Kidney tubule cell (primary cell): ENCODE results near the gene KAZN.

Source experiments
- DNase-seq: peaks from one replicate; pipeline ENCODE4 v3.0.0-alpha.2; 2018; ENCODE audit warnings: low spot score

KAZN gene

DNA sequence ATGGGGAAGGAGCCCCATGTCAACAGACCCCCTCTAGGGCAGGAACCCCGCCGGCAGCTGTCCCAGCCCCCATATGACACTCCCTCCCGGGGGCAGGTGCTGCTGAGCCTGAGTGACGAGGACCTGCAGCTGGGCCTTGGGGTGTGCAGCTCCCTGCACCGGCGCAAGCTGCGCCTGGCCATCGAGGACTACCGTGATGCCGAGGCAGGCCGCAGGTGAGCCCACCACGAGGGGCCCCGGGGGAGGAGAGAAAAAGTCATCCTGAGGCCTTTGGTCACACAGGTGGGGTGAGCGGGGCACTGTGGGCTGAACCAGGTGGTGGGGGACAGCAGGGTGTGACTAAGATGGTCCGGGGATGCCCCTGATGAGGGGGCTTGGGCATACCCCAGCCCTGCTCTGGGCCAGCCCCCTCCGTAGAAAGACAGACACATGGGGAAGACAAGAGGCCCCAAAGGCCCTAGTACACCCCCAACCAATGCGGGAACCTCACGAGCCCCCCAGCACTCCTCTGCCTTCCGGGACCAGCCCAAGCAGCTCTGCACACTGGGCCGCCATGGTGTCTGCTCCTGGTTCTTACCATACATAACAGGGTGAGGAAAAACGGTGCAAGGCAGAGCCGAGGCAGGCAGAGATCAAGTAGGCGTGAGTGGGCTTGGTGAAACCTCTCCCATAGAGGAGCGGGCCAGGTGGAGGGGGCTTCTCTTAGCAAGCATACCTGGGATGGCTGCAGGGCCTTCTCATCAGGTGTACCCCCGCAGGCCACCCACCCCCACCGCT lies 496.4 kb downstream of the KAZN start:
- DNase-seq = no peak

DNA sequence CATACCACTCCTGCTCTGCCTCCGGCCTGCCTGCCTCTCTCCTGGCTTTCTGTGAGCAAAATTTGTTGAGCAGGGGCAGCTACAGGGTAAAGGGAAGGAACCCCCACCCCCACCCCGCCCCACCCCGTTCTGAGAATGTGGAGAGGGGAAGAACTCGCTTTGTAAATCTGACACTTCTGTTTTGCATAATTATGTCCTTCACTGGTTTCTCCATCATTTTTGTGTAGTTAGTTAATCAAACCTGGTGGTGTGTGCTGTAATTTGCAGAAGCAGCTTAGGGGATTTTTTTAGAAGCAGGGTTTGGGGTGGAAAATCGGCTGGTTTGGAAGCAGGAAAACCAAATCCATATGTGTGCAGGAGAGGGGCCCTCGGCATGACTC lies 497.0 kb downstream of the KAZN start:
- no peak for DNase-seq

DNA sequence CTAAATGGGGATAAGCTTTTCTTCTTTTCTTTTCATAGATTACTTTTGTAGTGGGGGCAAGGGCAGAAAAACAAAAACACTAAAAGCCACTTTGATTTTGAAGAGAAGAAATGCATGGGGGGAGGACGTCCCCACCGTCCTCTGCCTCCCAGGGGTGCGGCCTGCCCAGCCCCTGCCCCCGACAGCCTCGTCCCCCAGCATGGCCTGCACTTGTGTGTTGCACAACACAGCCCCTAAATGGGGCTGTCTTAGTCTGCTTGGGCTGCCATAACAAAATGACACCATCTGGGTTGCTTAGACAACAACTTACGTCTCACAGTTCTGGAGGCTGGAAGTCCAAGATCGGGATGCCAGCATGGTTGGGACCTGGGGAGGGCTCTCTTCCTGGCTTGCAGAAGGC lies 497.8 kb downstream of the KAZN start:
- no peak for DNase-seq

DNA sequence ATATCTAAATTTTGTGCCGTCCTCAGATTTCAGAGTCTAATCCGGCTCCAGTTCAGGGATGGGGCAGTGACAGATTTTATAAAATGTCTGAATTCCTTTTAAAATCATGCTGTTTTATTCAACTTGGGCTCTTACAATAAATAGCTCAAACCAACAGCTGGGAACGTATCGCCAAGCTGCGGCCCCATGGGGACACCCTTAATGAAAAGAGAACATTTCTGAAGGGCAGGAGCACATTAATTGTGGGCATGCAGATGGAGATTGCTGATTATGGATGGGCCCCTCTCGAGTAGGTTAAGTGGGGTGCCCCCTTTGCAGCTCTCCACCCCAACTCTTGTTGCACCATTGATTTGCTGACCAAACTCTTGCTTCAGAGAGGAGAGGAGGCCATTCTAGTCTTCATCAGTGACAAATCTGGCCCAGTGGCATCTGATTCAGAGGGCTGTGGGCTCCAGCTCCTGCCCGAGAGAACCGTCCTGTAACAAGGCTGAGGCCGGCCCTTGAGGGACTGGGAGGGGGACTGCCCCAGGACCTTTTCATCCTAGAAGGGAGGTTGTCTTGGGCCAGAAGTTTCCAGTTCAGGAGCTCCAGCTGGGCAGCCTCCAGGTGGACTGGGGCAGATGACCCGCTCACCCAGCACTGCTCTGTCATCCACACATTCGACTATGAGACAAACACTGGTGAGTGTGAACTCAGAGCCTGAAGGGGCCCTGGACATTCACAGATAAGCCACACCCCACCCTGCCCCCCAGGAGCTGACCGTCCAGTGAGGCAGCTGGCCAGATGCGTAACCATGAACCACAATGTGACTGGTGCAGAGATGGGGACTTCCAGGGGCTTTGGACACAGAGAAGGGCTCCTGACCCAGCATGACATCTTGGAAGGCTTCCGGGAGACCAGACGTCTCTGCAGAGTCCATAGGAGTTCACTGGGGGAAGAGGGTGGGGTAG lies 500.0 kb downstream of the KAZN start:
- DNase-seq = no peak

DNA sequence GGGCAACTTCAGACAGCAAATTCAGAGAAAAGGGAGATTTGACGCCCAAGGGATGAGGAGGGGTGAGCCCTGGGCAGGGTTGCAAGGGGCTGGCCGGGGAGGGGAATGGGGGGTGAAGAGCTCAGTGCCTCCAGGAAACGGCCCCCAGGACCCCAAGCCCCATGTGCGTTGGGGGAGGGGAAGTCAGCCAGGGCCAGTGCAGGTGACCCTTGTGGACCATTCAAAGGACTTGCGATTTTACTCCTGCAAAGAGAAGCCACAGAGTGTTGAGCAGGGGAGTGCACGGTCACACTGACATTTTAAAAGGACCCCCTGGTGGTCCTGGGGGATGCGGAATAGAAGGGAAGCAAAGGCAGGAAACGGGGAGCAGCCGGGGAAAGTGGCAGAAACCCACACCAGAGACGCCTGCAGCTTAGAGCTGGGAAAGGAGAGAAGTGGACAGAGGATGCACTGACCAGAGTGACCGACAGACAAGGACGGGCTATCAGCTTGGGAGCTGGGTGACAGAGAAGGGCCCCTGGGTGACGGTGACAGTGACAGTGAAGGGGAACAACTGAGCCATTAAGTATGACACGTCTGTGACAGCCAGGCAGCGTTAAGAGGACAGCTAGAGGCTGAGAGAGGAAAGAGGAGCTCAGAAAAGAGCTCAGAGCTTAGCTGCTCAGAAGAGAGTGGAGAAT lies 501.1 kb downstream of the KAZN start:
- no peak for DNase-seq

DNA sequence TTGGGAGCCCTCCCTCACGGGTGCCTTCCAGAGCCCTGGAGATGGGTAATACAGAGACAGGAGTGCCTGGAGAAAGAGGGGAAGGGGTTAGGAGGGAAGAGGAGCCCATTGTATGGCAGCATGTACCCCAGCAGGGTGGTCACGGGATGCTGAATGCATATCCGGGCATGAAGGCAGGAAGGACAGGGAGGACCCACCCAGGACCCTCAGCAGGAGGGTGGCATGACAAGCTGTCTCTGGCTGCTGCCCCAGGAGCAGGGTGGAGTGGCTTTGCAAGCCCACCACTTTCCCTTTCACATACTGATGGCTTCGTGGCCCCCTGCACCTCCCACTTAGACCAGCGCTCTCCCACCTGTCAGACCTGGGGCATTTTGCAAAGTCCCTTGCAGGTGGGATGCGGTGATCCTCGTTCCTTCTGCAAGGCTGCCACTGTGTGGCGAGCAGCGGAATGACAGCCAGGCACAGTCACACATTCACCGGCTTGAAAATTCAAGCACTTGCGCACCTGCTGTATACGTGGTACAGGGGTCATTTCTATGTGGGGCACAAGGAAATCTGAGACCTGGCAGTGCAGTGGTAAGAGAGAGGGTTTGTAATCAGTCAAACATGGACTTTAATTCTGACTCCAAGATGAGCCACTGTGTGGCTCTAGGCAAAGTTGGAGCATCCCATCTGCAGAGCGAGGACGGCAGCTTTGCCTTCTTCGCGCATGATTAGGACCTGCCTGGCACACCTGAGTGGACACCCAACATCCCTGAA lies 501.8 kb downstream of the KAZN start:
- DNase-seq = peak; percentile 69

DNA sequence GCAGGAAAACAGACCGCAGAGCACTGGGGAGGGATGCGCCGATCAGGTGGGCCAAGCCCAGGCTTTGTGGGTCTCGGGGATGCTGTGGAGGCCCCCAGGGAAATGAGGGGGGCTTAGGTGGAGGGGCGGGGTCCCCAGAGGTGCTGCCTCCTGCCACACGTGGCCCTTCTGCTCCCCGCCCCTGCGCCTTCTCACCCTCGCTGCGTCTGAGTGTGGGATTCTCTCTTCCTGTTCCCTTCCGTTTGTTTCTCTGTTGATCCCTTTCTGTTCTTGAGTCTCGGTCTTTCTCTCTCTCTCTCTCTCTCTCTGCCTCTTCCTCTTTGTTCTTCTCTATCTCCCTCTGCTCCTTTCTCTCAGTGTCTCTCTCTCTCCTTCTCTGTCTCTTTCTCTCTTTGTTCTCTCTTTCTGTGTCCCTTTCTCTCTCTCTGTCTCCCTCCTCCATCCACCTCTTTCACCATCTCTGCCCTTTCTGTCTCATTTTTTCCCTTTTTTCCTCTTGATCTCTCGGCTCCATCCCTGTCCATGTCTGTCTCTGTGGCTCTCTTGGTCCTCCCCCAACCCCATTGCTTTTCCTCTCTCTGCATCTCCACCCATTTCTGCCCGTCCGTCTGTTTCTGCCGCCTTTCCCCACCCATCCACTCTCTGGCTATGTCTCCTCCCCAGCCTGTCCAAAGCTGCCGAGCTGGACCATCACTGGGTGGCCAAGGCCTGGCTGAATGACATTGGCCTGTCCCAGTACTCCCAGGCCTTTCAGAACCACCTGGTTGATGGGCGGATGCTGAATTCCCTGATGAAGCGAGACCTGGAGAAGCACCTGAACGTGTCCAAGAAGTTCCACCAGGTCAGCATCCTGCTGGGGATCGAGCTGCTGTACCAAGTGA lies 502.6 kb downstream of the KAZN start:
- no peak for DNase-seq

DNA sequence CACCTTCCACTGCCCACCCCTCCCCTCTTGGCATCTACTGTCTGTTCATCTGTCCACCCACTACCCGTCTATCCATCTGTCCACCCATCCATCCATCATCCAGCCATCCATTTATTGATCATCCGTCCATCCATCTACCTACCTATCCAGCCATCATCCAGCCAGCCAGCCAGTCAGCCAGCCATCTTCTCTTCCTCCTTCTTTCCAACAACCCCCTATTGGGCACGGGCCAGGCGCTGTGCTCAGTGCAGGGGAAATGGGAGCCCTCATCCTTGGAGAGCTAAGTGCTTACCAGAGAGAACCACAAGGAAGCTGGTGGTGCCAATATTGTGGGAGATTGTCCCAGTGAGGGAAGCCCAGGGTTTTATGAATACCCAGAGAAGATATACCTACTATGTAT lies 503.3 kb downstream of the KAZN start:
- DNase-seq = no peak

DNA sequence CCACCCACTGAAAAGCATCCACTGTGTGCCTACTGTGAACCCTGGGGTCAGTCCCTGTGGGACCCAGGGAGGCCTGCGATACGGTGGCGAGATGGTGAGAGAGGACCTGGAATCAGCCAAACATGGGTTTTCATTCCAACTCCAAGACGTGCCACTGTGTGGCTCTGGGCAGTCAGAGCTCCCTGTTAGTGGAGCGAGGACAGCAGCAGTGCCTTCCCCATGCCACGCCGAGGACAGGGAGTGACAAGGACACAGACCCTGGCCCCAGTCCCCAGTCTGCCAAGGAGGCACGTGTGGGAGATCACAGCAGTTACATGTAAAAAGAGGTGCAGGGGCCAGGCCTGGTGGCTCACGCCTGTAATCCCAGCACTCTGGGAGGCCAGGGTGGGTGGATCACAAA lies 504.2 kb downstream of the KAZN start:
- no peak for DNase-seq

DNA sequence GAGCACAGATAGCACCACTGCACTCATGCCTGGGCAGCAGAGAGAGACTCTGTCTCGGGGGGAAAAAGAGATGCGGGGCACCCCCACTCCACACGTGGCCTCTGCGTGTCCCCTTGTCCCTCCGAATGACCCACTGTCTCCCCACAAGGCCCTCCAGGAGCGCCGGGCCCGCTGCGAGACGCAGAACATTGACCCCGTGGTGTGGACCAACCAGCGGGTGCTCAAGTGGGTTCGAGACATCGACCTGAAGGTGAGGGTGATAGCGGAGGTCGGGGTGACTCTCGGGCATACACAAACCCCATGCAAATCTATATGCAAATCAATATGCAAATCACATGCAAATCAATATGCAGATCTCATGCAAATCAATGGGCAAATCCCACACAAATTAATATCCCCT lies 504.7 kb downstream of the KAZN start:
- DNase-seq = no peak

DNA sequence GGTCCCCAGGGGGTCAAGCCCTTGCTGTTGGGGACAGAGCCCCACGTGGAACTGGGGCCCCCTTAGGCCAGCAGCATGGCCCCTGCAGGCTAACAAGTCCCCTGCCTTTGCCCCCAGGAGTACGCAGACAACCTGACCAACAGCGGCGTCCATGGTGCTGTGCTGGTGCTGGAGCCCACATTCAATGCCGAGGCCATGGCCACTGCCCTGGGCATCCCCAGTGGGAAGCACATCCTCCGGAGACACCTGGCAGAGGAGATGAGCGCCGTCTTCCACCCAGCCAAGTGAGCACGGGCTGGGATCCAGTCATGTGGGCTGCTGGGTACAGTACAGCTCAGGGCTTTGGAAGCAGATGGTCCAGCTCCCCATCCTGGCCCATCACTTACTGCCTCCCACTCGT lies 505.4 kb downstream of the KAZN start:
- no peak for DNase-seq

DNA sequence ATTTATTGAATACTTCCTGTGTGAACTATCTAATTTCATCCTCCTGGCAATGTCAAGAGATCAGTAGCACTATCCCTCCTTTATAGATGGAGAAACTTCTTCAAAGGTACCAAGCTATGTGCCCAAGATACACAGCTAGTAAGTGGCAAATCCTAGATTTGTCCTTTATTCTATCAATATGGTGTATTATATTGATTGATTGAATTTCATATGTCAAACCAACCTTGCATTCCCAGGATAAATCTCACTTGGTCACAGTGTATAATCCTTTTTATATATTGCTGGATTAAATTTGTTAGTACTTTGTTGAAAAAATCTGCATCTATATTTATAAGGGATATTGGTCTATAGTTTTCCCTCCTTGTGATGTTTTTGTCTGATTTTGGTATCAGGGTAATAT lies 506.3 kb downstream of the KAZN start:
- DNase-seq = no peak

DNA sequence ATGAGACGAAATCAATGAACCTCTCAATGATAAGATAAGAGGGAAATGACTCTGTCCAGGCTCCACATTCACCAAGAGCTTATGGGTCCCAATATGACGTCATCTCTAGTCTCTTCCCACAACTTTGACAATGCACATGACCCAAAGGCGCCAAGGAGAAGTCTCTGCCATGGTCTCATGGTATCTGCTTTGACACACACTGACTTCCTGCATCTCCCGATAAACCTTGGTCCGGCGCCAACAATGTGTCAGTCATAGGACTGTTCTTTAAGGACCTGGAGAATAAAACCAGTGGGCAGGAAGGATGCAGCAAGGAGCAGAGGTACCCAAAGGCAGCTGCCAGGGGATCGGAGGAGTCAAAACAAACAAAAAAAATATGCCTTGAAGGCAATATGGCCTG lies 508.1 kb downstream of the KAZN start:
- DNase-seq = peak; percentile 28

DNA sequence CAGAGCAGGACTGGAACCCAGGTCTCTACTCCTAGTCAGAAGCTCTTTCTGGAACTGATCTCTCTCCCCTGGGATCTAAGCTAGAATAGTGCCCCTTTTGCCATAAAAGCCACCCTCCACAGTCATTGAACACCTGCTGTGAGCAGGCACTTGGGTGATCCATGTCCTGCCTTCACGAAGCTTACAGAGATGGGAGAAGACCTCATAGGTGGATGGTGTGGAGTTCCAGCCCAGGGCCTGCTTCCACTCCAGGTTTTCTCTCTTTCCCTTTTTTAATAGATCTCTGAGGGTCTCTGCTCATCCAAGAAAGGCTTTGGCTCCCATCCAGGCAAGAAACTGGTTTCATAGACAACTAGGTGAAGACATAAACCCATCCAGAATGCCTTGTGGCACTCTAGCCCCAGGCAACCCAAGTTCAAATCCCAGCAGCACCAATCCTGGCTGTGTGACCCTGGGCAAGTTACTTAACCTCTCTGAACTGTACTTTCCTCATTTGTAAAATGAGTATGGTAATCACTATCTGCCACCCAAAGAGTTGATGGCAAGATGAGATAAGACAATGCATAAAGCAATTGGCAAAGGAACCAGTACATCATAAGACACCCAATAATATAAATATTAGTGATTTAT lies 508.7 kb downstream of the KAZN start:
- no peak for DNase-seq

DNA sequence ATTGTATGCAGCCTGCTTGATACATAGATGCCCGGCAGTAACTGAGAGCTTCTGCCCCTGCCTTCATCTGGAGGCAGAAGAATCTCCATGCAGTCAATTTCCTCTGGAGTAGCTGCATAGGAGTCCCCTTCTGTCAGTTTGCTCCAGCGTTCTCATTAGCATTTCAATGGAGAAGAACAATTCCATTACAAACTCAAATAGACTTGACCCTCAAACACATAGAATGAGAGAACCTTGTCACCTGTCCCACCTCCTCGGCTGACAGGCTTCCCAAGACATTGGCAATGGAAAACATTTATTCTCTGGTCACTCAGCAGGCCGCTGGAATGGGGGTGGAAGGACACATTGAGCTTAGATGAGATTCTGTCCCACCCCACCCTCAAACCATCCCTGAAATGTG lies 509.4 kb downstream of the KAZN start:
- no peak for DNase-seq

DNA sequence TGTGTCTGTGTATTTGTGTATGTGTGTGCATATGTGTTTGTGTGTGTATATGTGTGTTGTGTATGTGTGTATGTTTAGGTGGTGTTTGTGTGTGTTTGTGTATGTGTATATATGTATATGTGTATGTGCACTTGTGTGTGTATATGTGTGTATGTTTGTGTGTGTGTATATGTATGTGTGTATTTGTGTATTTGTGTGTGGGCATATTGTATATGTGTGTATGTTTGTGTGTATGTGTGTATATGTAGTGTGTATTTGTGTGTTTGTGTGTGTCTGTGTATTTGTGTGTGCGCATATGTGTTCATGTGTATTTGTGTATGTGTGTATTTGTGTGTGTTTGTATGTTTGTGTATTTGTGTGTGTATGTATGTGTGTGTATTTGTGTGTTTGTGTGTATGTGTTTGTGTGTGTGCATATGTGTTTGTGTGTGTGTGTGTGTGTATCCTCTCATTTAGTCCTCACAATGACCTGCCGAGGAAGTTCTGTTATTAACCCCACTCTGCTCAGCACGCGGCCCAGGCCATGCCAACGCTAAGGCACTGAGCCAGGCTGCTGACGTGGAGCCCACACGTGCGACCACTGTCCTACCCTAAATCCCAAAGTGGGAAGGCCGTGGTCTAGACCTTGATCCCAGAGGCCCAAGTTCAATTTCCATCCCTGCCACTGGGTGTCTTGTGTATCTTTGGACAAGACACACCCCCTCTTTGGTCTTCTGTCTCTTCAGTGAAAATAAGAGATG lies 511.8 kb downstream of the KAZN start:
- peak; percentile 21 for DNase-seq

DNA sequence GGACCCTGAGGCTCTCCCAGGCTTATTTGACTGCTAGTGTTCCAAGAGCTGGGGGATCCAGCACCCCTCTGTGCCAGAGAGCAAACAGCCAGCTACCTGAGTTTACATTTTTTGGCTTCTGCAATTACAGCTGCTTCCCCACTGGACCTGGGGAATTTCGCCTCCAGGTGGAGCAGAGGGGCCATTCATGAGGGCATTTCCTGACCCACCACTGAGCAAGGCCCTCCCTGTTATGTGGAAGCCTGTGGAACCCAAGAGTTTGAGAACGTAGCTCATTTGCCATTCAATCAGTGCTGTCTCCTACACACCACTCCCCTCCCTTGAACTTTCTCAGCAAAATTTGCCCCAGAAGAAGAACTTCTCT lies 512.4 kb downstream of the KAZN start:
- peak; percentile 12 for DNase-seq

DNA sequence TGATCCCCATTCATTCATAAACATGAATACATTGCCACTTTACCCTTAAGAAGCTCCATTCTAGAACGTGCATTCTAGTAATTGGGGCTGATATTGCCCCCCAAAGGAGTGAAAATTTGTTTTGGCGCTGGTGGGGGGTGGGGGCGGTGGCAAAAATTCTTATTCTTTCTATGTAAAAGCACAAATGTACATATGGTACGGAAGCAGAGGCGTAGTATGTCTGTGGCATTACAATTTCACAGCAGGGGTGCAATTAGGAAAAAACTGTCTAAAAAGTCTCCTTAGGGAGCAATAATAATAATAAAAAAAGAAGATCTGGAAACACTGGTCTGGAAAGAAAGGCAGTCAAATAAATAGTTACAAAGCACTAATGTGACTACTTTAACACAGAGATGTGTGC lies 514.7 kb downstream of the KAZN start:
- no peak for DNase-seq

DNA sequence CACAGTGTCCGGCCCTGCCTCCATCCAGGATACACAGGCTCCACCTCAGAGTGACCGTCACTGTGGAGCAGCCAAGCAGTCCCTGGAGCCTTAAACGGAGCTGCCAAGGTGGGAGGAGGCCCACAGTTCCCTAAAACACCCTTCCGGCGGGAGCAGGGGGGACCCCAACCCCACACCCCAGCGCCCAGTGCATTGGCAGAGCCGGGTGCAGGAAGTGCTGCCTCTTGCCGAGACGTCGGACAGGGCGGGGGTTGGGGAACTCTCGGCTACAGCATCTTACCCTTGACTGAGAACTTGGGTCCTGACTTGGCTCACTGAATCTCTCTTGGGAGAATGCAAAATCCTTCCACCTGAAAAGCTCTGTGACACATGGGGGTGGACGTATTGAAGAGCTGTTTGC lies 516.4 kb downstream of the KAZN start:
- no peak for DNase-seq
